Hepatocyte (in vitro differentiated cells): ENCODE measurements around the gene PIGP.
A peak's percentile ranks its signal among the peaks of the same experiment; 100 is the strongest.

Source experiments
- CTCF ChIP-seq: fragments of 200-600 bp; sonication (generic); IDR thresholded peaks from 2 replicates; pipeline ENCODE4 v1.5.1; 2016; ENCODE audit warnings: antibody characterized with exemption, mild to moderate bottlenecking; ENCODE audit not compliant: poor library complexity
- EZH2 ChIP-seq: fragments of 200-600 bp; sonication (generic); IDR thresholded peaks from 2 replicates; pipeline ENCODE4 v1.6.1; 2016; ENCODE audit warnings: antibody characterized with exemption, mild to moderate bottlenecking, borderline replicate concordance

GRCh38 chr21:37087188-37087587 lies 14.3 kb upstream of the PIGP start:
- TF ChIP-seq CTCF (peak; percentile 51), EZH2 (no peak)
